ENCODE measurements around the gene ITIH3. TPM values are rescaled to one million over a fixed set of nuclear protein-coding genes. Genes with fewer than 3 reads are reported as not detected.

ITIH3 gene
- total RNA-seq, 6 experiments from 2014 or later: 742 to 1,822 (median 982) TPM

DNA sequence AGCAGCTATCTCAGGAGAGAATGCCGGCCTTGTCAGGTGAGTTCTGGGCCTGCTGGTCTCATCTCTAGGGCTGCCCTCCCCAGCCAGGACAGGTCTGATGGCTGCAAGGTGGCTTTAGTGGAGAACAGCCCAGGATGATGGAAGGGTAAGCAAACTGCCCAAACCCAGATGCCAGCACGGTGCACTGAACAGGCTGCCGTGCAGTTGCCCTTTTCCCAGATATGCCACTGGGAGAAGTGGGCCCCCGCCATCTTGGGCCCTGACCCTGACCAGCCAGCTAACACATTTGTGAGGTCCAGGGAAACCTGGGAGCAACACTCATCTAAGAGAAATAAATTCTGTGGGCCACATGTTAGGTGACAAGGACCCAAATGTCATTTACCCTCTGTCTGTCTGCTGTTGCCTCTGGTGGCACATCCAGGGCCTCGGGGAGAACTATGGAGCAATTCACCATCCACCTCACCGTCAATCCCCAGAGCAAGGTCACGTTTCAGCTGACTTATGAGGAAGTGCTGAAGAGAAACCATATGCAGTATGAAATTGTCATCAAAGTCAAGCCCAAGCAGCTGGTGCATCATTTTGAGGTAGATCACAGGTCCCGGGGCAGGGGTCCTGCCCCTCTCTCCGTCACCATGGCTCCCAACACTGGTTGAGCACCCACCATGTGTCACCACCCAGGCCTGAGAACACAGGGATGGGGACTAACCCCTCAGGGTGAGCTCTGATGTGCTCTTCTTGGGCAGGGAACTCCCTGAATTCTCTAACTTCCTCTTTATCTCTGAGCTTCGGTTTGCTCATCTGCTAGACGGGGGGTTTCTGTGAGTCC is 15.4 kb upstream of the ITIH3 start:
- Histone ChIP-seq H3K36me3 (peaks cover 0 to 36% (median 15%) of the 10 kb centered on the region in 4 donors), H3K27ac (peak overlapping the region; percentile 70 to 95 (median 86)), H3K27me3 (no peaks in the 10 kb centered on the region), H3K4me1 (peaks cover 0 to 66% (median 25%) of the 10 kb centered on the region in 4 donors), H3K9me3 (no peaks in the 10 kb centered on the region), H3K4me3 (peak overlapping the region; percentile 55 to 73 (median 56))
- DNase-seq (peak in 2 of 3 donors; percentile 29 to 46), ATAC-seq (no peak)
- TF ChIP-seq CTCF (IDR thresholded peaks at IDR 0.05) (no peak), POLR2A (IDR thresholded peaks at IDR 0.05) (no peak)
- intact Hi-C loops (cut with DNase I): no loop called here
- WGBS (ENCODE audit: insufficient coverage, low coverage, low lambda C conversion rate, missing lambda C conversion rate): 30% methylated on average over 6 of the region's 11 CpGs

- Histone ChIP-seq H3K4me3 (peak overlapping the region; percentile 55 to 73 (median 56)), H3K4me1 (peaks cover 0 to 61% (median 24%) of the 10 kb centered on the region in 4 donors), H3K9me3 (no peaks in the 10 kb centered on the region), H3K36me3 (peaks cover 0 to 39% (median 16%) of the 10 kb centered on the region in 4 donors), H3K27me3 (no peaks in the 10 kb centered on the region), H3K27ac (peak overlapping the region; percentile 70 to 95 (median 86))
- DNase-seq (peak in 1 of 3 donors; percentile 35), ATAC-seq (no peak)
- intact Hi-C loops (cut with DNase I): no loop called here
- 64% methylated on average over 4 of the region's 8 CpGs for WGBS (ENCODE audit: insufficient coverage, low coverage, low lambda C conversion rate, missing lambda C conversion rate)
- TF ChIP-seq CTCF (IDR thresholded peaks at IDR 0.05) (no peak), POLR2A (IDR thresholded peaks at IDR 0.05) (no peak)
Measured at GRCh38 chr3:52779837-52780585, 14.6 kb upstream of the ITIH3 start.

DNA sequence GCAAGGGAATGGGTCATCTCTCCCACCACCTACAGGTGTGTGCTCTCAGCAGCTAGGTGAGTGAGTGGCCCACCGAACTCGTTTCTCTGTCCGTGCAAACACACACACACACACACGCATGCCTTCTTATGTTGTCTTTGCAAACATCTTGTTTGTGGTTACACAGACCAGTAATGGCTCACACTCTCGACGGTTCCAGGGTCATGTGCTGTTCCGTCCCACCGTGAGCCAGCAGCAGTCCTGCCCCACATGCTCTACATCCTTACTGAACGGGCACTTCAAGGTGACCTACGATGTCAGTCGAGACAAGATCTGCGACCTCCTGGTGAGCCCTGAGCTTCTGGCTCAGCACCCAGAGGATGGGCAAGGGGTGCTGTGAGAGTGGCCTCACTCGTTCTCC is 12.9 kb upstream of the ITIH3 start:
- 25% methylated on average over 13 of the region's 13 CpGs for WGBS (ENCODE audit: insufficient coverage, low coverage, low lambda C conversion rate, missing lambda C conversion rate)
- Histone ChIP-seq H3K9me3 (no peaks in the 10 kb centered on the region), H3K4me3 (no peak overlapping the region), H3K4me1 (peaks cover 0 to 63% (median 28%) of the 10 kb centered on the region in 4 donors), H3K27me3 (no peaks in the 10 kb centered on the region), H3K36me3 (peaks cover 0 to 51% (median 17%) of the 10 kb centered on the region in 4 donors), H3K27ac (peak overlapping the region in 1 of 3 donors; percentile 51)
- DNase-seq: peak in 2 of 3 donors; percentile 11 to 26
- ATAC-seq: peak in 1 of 4 donors; percentile 1
- intact Hi-C loops (cut with DNase I): no loop called here
- TF ChIP-seq POLR2A (IDR thresholded peaks at IDR 0.05) (no peak), CTCF (IDR thresholded peaks at IDR 0.05) (no peak)

- intact Hi-C loops (cut with DNase I): no loop called here
- Histone ChIP-seq H3K27me3 (no peaks in the 10 kb centered on the region), H3K4me3 (no peak overlapping the region), H3K9me3 (no peaks in the 10 kb centered on the region), H3K27ac (peak overlapping the region in 1 of 3 donors; percentile 51), H3K4me1 (peaks cover 0 to 69% (median 31%) of the 10 kb centered on the region in 4 donors), H3K36me3 (peaks cover 0 to 52% (median 17%) of the 10 kb centered on the region in 4 donors)
- WGBS (ENCODE audit: insufficient coverage, low coverage, low lambda C conversion rate, missing lambda C conversion rate): 81% methylated on average over 4 of the region's 12 CpGs
- DNase-seq (peak in 2 of 3 donors; percentile 22 to 40), ATAC-seq (no peak)
- TF ChIP-seq POLR2A (IDR thresholded peaks at IDR 0.05) (no peak), CTCF (IDR thresholded peaks at IDR 0.05) (no peak)
Measured at GRCh38 chr3:52782412-52783210, 12.0 kb upstream of the ITIH3 start.
